ENCODE measurements around the gene NAB1. TPM values are rescaled to one million over a fixed set of nuclear protein-coding genes. Genes with fewer than 3 reads are reported as not detected.
"Not testable (repeated sequence)": the region's sequence is repeated elsewhere in the genome, so short reads cannot be mapped to it uniquely, and the experiment has no call there.

Gene NAB1
- total RNA-seq, 1 donor from 2014 or later: 44.9 TPM

- TF ChIP-seq CTCF (IDR thresholded peaks at IDR 0.05; ENCODE audit: unreplicated experiment): no peak
- no peaks in the 10 kb centered on the region for H3K9me3 Mint-ChIP-seq (ENCODE audit: unreplicated experiment)
- peaks cover 3% of the 10 kb centered on the region for H3K27me3 Mint-ChIP-seq (ENCODE audit: unreplicated experiment)
- no peak overlapping the region for H3K4me3 Mint-ChIP-seq (ENCODE audit: unreplicated experiment)
- no peak for DNase-seq (ENCODE audit: low spot score)
- H3K4me1 Mint-ChIP-seq (ENCODE audit: unreplicated experiment): peaks cover 5% of the 10 kb centered on the region
- no peak overlapping the region for H3K27ac Mint-ChIP-seq (ENCODE audit: unreplicated experiment)
- H3K36me3 Mint-ChIP-seq (ENCODE audit: low read depth, unreplicated experiment): no peaks in the 10 kb centered on the region
These were observed 41.8 kb upstream of the NAB1 start for GRCh38 chr2:190607014-190607597.

GRCh38 chr2:190607657-190608357 is 41.1 kb upstream of the NAB1 start:
- TF ChIP-seq CTCF (IDR thresholded peaks at IDR 0.05; ENCODE audit: unreplicated experiment): no peak
- no peaks in the 10 kb centered on the region for H3K36me3 Mint-ChIP-seq (ENCODE audit: low read depth, unreplicated experiment)
- no peak for DNase-seq (ENCODE audit: low spot score)
- H3K4me1 Mint-ChIP-seq (ENCODE audit: unreplicated experiment): peaks cover 5% of the 10 kb centered on the region
- peaks cover 3% of the 10 kb centered on the region for H3K27me3 Mint-ChIP-seq (ENCODE audit: unreplicated experiment)
- no peak overlapping the region for H3K4me3 Mint-ChIP-seq (ENCODE audit: unreplicated experiment)
- H3K27ac Mint-ChIP-seq (ENCODE audit: unreplicated experiment): no peak overlapping the region
- no peaks in the 10 kb centered on the region for H3K9me3 Mint-ChIP-seq (ENCODE audit: unreplicated experiment)

DNA sequence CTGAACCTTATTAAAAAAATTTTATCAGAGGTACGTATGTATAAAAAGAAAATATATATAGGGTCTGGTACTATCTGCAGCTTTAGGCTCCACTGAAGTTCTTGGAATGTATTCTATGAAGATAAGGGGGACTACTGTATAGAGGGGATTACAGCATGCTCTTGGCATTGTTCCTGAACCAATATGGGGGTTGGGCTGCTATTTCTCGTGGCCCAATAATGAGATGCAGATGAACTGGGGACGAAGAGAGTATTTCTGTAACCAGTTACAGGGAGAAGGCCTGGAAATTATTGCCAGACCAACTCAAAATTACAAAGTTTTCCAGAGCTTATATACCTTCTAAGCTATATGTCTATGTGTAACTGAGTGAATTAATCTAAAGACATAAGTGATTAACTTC is 40.0 kb upstream of the NAB1 start:
- not testable (repeated sequence) for H3K4me1 Mint-ChIP-seq (ENCODE audit: unreplicated experiment); H3K9me3 Mint-ChIP-seq (ENCODE audit: unreplicated experiment); H3K27ac Mint-ChIP-seq (ENCODE audit: unreplicated experiment); H3K27me3 Mint-ChIP-seq (ENCODE audit: unreplicated experiment); DNase-seq (ENCODE audit: low spot score); H3K36me3 Mint-ChIP-seq (ENCODE audit: low read depth, unreplicated experiment); H3K4me3 Mint-ChIP-seq (ENCODE audit: unreplicated experiment)

- H3K36me3 Mint-ChIP-seq (ENCODE audit: low read depth, unreplicated experiment); DNase-seq (ENCODE audit: low spot score); H3K4me1 Mint-ChIP-seq (ENCODE audit: unreplicated experiment); H3K27me3 Mint-ChIP-seq (ENCODE audit: unreplicated experiment); H3K27ac Mint-ChIP-seq (ENCODE audit: unreplicated experiment); H3K9me3 Mint-ChIP-seq (ENCODE audit: unreplicated experiment); H3K4me3 Mint-ChIP-seq (ENCODE audit: unreplicated experiment): not testable (repeated sequence)
These were observed 39.5 kb upstream of the NAB1 start for GRCh38 chr2:190609397-190609796.

DNA sequence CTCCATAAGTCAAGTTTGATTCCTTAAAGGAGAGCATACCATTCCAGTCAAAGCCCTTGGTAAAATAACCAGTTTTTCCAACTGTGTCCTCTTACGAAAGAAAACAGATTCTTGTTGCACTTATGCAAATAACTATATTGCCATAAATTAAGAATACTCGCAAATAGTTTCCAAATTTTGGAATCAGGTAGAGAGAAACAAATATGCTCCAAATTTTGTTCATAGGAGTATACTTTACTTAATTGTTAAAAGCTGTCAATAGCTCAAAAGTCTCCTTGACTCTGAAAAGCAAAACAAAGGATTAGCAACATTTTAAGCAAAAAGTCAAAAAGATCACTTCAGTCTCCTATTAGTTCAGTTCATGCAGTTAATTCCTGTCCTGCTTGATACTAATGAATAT is 38.4 kb upstream of the NAB1 start:
- H3K27me3 Mint-ChIP-seq (ENCODE audit: unreplicated experiment); DNase-seq (ENCODE audit: low spot score); H3K4me1 Mint-ChIP-seq (ENCODE audit: unreplicated experiment); H3K27ac Mint-ChIP-seq (ENCODE audit: unreplicated experiment); H3K9me3 Mint-ChIP-seq (ENCODE audit: unreplicated experiment); H3K36me3 Mint-ChIP-seq (ENCODE audit: low read depth, unreplicated experiment); H3K4me3 Mint-ChIP-seq (ENCODE audit: unreplicated experiment): not testable (repeated sequence)

- no peak for TF ChIP-seq CTCF (IDR thresholded peaks at IDR 0.05; ENCODE audit: unreplicated experiment)
- H3K27ac Mint-ChIP-seq (ENCODE audit: unreplicated experiment): no peak overlapping the region
These were observed 33.2 kb upstream of the NAB1 start for GRCh38 chr2:190615555-190616200.

More at GRCh38 chr2:190615555-190616200, 33.2 kb upstream of the NAB1 start:
- H3K4me1 Mint-ChIP-seq (ENCODE audit: unreplicated experiment): no peaks in the 10 kb centered on the region
- H3K4me3 Mint-ChIP-seq (ENCODE audit: unreplicated experiment): no peak overlapping the region
- H3K27me3 Mint-ChIP-seq (ENCODE audit: unreplicated experiment): no peaks in the 10 kb centered on the region
- H3K36me3 Mint-ChIP-seq (ENCODE audit: low read depth, unreplicated experiment): no peaks in the 10 kb centered on the region
- DNase-seq (ENCODE audit: low spot score): no peak
- no peaks in the 10 kb centered on the region for H3K9me3 Mint-ChIP-seq (ENCODE audit: unreplicated experiment)

Data from endothelial cell (in vitro differentiated cells).